Activated CD8-positive, alpha-beta memory T cell treated with anti-CD3 and anti-CD28 coated beads, Interleukin-2, amount 50 U/mL, for 1 hour (primary cell): Measurements from ENCODE around the gene CEMIP2.

Experiments
- DNase-seq: peaks from one replicate; pipeline ENCODE4 v3.0.0-alpha.2; 2020; ENCODE audit errors: extremely low read depth

The CEMIP2 gene

DNA sequence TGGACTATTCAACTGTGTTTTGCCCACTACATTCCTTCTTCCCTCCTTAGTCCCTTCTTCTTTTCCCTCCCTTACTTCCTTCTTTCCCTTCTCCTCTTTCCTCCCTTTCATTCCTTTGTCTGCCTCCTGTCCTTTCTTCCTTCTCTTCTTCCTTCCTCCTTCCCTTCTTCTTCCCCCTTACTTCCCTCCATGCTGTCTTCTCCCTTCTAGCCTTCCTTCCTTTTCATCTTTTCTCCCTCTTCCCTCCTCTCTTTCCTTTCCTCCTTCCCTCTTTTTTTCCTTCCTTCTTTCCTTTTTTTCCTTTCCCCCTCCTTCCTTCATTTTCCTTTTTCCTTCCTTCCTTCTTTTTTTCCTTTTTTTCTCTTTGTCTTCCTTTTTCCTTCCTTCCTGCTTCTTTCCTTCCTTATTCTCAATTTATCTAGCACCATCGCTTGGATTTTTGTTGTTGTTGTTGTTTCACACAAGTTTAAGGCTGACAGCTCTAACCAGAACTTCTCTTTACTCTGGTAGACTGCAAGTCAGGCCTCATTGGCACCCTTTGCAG lies 123.4 kb downstream of the CEMIP2 start:
- no peak for DNase-seq

DNA sequence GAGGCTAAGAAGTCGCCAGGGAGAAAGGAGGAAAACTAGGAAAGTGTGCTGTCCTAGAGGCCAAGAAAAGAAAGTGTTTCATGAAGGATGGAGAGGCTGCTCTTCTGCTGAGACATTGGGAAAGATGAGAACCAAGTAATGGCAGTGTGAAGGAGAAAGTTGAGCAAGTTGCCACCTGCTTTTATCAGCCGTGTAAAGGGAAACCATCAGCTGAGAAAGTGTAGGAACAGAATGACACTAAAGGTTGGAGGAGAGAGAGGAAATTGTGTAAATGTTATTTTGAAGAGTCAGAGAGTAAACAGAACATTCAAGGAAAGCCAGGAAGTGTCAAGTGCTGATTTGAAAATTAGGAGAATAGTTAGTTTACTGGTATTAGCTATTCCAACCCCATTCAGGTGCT lies 125.0 kb downstream of the CEMIP2 start:
- no peak for DNase-seq

- DNase-seq = no peak
Observed at GRCh38 chr9:71642056-71642455, 126.3 kb downstream of the CEMIP2 start.

- DNase-seq = no peak
Observed at GRCh38 chr9:71638627-71639026, 129.7 kb downstream of the CEMIP2 start.

DNA sequence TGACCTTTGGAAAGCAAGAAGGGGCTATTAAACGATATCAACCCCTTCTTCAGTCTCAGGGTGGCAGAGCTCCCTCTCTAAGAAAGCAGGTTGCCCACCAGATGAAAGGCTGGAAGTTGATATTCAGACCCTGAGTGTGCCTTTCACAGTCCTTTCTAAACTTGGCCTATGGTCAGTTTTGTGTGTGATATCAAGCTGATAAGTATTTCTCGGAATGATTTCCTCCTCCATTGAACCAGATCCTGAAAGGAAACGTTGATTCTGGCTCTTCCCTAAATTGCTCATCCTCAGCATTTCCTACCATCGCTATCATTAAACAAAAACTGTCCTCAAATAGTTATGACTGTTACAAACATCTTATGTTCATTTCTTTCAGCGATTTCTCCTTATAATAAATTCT lies 130.4 kb downstream of the CEMIP2 start:
- no peak for DNase-seq

- DNase-seq = no peak
Observed at GRCh38 chr9:71637375-71637774, 130.9 kb downstream of the CEMIP2 start.

- DNase-seq = no peak
Observed at GRCh38 chr9:71636143-71636839, 132.0 kb downstream of the CEMIP2 start.

- DNase-seq = no peak
Observed at GRCh38 chr9:71634752-71635151, 133.6 kb downstream of the CEMIP2 start.
